Left renal pelvis (tissue), 4 donors: ENCODE measurements around the gene METRN. TPM values are rescaled to one million over a fixed set of nuclear protein-coding genes. Genes with fewer than 3 reads are reported as not detected.

Source experiments
- DNase-seq, 4 donors: peaks; one replicate each; pipeline ENCODE4 v3.0.0-alpha.2; 2013; ENCODE audit warnings: low read depth in 4 of 4, low spot score in 3 of 4
- polyA plus RNA-seq, 4 donors: library from polyadenylated mRNA; unstranded; fragments of 120-200 nt; gene quantifications; one replicate each; pipeline ENCODE4 v1.2.1, GENCODE V29; 2013; ENCODE audit not compliant: insufficient read length in 4 of 4

METRN gene
- 10 to 100 TPM in 2 of 4 donors, 1 to 10 TPM in 2; 5.2 to 12.1 (median 9.2) TPM for polyA plus RNA-seq

DNA sequence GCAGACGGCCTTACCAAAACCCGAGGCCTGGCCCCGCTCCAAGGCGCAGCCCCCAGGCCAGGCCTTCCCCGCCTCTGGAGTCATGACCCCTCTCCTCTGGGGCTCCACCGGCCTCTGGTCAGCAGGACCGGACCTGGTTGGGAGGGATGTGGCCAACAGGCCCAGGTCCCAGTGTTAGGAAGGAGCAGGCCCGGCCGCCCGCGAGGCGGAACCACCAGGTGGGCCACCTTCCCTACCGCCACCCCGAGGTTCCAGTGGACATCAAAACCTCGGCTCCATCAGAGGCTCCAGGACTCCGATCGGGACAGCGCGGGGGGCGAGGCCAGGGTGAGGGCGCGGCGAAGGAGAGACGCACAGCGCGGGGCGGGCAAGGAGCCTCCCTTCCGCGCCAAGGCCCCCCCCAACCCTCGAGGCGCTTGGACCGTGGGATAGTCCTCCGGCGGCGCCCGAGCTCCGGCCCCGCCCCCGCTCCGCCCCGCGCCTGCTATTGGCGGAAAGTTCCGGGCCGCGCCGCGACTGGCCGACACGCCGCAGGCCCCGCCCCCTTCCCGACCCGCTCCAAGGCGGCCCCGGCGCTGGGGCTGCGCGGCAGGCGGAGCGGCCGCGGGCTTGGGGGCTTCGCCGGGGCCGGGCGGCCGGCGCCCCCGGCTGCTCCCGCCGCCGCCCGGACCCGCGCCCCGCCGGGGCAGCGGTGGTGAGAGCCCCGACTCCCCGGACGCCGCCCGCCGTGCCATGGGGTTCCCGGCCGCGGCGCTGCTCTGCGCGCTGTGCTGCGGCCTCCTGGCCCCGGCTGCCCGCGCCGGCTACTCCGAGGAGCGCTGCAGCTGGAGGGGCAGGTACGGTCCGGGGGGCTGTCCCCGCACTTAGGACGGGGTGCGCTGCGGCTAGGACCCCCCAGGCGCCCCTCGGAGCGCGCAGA lies at the start of gene METRN:
Gene METRN, plus strand, starts transcription at position 561 of the 919 bp plus-strand sequence. Its CDS starts 172 bp downstream, at position 733.
- peak in 2 of 4 donors; percentile 67 to 75 for DNase-seq

DNA sequence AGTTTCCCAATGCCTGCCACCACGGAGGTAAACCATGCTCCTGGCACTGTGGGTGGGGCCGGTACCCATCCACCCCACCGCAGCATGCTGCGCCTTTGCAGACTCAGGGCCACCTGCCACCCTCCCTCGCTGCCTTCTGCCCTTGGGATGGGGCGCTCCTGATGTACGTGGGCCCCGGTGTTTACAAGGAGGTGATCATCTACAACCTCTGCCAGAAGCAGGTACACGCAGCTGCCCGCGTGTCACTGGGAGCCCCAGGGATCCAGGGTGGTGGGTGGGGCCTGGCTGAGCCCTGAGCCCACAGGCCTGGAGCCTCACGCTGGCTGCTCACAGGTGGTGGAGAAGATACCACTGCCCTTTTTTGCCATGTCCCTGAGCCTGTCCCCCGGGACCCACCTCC lies 48.3 kb upstream of the METRN start:
- DNase-seq: no peak

GRCh38 chr16:667113-667779 lies 47.7 kb upstream of the METRN start:
- DNase-seq: no peak

GRCh38 chr16:667780-668518 lies 47.0 kb upstream of the METRN start, which contains the start of gene RHOT2:
Gene RHOT2, plus strand, starts transcription at chr16:668132. Its CDS starts 68 bp downstream, at chr16:668200.
- DNase-seq: peak in 3 of 4 donors; percentile 58 to 79 (median 79)

GRCh38 chr16:668519-669171 lies 46.3 kb upstream of the METRN start:
- no peak for DNase-seq

GRCh38 chr16:669666-670065 lies 45.3 kb upstream of the METRN start:
- DNase-seq: no peak

GRCh38 chr16:670485-671352 lies 44.2 kb upstream of the METRN start:
- no peak for DNase-seq

DNA sequence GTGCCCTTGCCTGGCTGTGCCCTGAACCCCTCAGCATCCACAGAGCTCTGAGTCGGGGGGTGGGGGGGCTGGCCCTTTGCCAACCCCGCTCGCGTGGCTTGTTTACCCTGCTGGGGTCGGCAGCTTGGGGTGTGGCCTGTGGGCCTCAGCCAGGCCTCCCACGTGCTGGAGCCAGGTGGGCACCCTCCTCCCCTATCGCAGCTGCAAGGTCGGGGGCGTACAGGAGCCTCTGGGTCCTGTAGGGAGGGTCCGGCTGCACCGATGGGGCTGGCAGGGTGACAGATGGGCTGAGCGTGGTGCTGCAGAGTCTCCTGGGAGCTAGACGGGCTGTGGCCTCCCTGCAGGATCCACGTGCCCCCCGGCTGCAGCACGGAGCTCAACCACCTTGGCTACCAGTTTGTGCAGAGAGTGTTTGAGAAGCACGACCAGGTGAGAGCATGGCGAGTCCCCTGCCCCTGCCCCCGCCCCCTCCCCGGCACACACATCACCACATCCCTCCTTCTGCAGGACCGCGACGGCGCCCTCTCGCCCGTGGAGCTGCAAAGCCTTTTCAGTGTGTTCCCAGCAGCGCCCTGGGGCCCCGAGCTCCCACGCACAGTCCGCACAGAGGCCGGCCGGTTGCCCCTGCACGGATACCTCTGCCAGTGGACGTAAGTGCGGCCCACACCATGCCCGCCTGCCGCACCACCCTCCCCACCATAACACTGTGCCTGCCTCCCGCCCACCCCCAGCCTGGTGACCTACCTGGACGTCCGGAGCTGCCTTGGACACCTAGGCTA lies 43.4 kb upstream of the METRN start:
- no peak for DNase-seq

DNA sequence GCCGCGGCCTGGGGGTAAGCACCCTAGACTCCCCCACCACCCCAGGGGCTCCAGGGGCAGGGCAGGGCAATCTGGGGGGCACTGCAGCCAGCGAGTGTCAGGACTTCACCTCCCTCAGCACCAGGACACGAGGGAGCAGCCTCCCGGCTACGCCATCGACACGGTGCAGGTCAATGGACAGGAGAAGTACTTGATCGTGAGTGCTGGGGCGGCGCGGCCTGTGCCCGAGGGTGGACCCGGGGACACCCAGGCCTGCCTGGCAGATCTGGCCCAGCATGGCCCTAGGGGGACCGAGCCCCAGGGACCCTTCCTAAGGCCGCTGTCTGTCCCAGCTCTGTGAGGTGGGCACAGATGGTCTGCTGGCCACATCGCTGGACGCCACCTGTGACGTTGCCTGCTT lies 42.5 kb upstream of the METRN start:
- no peak for DNase-seq

- DNase-seq: no peak
These were observed 42.1 kb upstream of the METRN start for GRCh38 chr16:672851-673250.

DNA sequence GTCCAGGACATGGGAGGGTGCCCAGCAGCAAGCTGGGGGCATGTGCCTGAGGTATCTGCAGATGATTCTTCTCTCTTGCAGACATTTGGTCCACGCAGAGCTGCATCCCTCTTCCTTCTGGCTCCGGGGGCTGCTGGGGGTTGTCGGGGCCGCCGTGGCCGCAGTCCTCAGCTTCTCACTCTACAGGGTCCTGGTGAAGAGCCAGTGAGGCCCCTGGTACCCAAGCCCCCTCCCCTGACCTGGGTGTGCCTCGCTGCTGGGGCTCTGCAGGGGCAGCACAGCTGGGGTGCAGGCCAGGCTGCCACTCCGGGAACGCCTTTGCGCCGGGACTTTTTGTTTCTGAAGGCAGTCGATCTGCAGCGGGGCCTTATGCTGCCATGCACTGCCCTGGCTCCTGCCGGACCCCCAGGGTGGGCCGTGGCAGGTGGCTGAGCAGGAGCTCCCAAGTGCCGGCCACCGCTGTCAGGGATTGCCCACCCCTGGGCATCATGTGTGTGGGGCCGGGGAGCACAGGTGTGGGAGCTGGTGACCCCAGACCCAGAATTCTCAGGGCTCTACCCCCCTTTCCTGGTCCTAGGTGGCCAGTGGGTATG lies 41.4 kb upstream of the METRN start:
- no peak for DNase-seq

GRCh38 chr16:674214-674881 lies 40.6 kb upstream of the METRN start:
- DNase-seq: no peak

DNA sequence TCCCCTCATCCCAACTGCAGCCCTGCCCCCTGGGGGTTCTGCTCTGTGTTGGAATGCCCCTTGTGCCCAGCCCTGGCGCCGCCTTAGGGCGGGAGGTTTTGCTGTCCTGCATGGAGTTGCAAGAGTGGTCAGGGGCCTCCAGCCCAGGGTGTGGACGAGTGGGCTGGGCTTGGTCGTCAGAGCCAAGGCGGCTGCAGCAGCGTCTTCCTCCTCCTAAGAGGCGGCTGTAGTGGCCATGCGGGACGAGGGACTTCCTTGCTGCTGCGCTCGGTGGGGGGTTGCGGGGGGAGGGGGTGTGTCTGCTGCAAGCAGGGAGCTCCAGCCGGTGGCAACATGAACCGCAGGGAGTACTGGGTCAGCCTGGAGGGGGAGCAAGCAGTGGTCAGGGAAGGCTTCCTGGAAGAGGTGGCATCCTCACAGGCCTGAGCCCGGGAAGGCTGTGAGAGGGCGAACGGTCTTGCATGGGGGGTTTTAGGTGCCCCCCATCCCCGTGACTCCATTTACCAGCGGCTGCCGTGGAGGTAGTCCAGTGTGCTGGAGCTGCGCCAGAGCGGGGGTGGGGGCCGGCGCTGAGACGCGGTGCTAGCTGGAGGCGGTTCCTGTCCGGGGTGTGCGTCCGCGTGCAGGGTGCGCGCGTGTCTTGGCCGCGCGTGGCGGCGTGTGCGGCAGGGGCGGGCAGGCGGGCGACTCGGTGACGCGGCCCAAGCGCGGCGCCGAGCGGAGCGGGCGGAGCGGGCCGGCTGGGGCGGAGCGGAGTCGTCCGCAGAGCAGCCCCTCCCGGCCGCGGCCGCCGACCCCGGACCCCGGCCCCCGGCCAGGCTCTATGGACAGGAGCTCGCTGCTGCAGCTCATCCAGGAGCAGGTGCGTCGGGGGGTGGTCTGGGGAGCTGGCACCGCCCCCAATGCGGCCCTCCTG lies 39.7 kb upstream of the METRN start, which contains the start of gene RHBDL1:
Gene RHBDL1, plus strand, starts transcription at position 704 of the 916 bp plus-strand sequence. Its CDS starts 120 bp downstream, at position 824.
- DNase-seq: no peak

DNA sequence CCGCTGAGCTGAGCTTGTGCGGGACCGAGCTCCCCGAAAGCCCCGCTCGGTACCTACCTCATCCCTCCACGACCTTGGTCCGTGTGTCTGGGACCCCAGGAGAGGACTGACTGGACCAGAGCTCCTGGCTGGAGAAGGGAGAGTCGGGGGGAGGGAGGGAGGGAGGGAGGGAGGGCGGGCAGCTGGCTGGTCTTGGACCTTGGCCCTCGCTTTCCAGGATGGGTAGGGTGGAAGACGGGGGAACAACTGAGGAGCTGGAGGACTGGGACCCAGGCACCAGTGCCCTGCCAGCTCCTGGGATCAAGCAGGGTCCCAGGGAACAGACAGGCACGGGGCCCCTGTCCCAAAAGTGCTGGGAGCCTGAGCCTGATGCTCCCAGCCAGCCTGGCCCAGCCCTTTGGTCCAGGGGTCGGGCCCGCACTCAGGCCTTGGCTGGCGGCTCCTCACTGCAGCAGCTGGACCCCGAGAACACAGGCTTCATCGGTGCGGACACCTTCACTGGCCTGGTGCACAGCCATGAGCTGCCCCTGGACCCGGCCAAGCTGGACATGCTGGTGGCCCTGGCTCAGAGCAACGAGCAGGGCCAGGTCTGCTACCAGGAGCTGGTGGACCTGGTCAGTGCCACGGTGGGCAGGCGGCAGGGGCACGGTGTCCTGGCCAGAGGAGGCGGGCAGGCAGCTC lies 38.9 kb upstream of the METRN start:
- DNase-seq: no peak

DNA sequence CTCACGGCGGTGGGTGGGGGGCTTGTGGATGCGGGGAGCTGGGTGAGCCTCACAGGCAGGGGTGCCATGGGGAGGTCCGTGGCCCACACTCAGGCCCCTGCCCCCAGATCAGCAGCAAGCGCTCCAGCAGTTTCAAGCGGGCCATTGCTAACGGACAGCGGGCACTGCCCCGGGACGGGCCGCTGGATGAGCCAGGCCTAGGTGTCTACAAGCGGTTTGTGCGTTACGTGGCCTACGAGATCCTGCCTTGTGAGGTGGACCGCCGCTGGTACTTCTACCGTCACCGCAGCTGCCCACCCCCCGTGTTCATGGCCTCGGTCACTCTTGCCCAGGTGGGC lies 38.4 kb upstream of the METRN start:
- no peak for DNase-seq

DNA sequence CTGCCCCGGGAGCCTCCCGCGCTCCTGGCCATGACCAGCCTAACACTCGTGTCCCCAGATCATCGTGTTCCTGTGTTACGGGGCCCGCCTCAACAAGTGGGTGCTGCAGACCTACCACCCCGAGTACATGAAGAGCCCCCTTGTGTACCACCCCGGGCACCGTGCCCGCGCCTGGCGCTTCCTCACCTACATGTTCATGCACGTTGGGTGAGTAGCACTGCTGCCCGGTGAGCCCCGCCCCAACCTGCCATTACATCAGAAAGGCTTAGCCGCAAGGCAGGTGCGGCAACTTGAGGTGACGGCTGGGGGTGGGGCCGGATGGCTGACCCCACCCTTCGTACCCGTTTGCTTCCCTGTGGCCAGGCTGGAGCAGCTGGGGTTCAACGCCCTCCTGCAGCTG lies 38.0 kb upstream of the METRN start:
- DNase-seq: no peak
